ENCODE data around the gene NID2.

Gene NID2

DNA sequence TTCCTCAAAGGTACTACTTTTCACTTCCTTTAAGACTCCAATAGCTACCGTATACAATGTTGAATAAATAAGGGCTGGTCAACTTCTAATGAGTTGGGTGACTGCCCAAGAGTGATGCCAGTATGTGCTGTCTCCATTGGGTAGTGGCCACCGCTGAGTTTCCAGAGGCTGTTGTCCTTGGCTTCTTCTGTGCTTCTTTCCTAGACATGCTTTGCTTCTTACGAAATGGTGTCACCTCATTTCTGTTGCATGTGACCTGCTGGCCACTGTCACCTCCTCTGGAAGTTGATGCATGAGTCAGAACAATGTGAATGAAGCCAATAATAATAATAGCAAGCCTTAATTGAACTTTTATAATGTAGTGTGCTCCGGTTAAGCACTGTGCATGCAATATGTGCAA lies 7.5 kb upstream of the NID2 start:
- Histone ChIP-seq H3K4me1 (ENCODE audit: low read length) (peaks cover 21% of the 10 kb centered on the region), H3K27me3 (ENCODE audit: low read depth, low read length) (peaks cover 72% of the 10 kb centered on the region), H3K4me2 (ENCODE audit: low read length) (no peak overlapping the region), H3K9ac (ENCODE audit: low read length) (no peak overlapping the region), H3K36me3 (replicated peaks; ENCODE audit: low read depth, low read length) (no peaks in the 10 kb centered on the region), H3K4me3 (ENCODE audit: low read length) (no peak overlapping the region), H3K9me3 (ENCODE audit: insufficient read depth, low read length) (no peaks in the 10 kb centered on the region), H3K27ac (ENCODE audit: low read length) (no peak overlapping the region), H2AFZ (ENCODE audit: low read depth, low read length) (no peak overlapping the region), H4K20me1 (ENCODE audit: insufficient read depth, low read length) (no peaks in the 10 kb centered on the region), H3K79me2 (ENCODE audit: low read length) (no peaks in the 10 kb centered on the region)
- no peak for TF ChIP-seq EZH2phosphoT487 (IDR thresholded peaks at IDR 0.05; ENCODE audit: low read depth)

DNA sequence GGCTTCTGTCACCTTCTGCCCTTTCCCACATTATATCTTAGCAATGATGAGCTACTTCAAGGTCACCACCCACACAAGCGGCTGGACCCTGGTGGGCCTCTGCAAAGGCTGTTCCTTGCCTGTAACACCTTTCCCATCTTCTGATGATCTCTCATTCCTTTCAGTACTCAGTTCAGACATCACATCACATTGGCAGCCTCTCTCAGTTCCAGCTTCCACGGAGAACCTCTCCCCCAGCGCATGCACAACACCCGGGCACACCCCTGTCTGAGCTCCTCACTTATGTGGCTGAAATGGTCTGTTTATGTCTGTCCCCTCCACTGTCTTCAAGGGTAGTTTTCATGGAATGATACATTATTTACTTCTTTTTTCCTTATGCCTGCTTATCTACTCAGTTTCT lies 6.5 kb upstream of the NID2 start:
- no peak for TF ChIP-seq EZH2phosphoT487 (IDR thresholded peaks at IDR 0.05; ENCODE audit: low read depth)
- TF ChIP-seq, protein P1, sequence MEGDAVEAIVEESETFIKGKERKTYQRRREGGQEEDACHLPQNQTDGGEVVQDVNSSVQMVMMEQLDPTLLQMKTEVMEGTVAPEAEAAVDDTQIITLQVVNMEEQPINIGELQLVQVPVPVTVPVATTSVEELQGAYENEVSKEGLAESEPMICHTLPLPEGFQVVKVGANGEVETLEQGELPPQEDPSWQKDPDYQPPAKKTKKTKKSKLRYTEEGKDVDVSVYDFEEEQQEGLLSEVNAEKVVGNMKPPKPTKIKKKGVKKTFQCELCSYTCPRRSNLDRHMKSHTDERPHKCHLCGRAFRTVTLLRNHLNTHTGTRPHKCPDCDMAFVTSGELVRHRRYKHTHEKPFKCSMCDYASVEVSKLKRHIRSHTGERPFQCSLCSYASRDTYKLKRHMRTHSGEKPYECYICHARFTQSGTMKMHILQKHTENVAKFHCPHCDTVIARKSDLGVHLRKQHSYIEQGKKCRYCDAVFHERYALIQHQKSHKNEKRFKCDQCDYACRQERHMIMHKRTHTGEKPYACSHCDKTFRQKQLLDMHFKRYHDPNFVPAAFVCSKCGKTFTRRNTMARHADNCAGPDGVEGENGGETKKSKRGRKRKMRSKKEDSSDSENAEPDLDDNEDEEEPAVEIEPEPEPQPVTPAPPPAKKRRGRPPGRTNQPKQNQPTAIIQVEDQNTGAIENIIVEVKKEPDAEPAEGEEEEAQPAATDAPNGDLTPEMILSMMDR (IDR thresholded peaks at IDR 0.05; ENCODE audit: low read depth, low read length): no peak
- no peak overlapping the region for H3K4me2 ChIP-seq (ENCODE audit: low read length)
- H3K79me2 ChIP-seq (ENCODE audit: low read length): no peaks in the 10 kb centered on the region
- H3K27me3 ChIP-seq (ENCODE audit: low read depth, low read length): peaks cover 72% of the 10 kb centered on the region
- H3K4me1 ChIP-seq (ENCODE audit: low read length): peaks cover 21% of the 10 kb centered on the region
- no peaks in the 10 kb centered on the region for H3K36me3 ChIP-seq (replicated peaks; ENCODE audit: low read depth, low read length)
- no peak overlapping the region for H2AFZ ChIP-seq (ENCODE audit: low read depth, low read length)
- H3K9me3 ChIP-seq (ENCODE audit: insufficient read depth, low read length): no peaks in the 10 kb centered on the region
- H3K9ac ChIP-seq (ENCODE audit: low read length): no peak overlapping the region
- no peaks in the 10 kb centered on the region for H4K20me1 ChIP-seq (ENCODE audit: insufficient read depth, low read length)
- H3K4me3 ChIP-seq (ENCODE audit: low read length): no peak overlapping the region
- no peak overlapping the region for H3K27ac ChIP-seq (ENCODE audit: low read length)

GRCh38 chr14:52073251-52073650 lies 4.4 kb upstream of the NID2 start:
- no peaks in the 10 kb centered on the region for H3K36me3 ChIP-seq (replicated peaks; ENCODE audit: low read depth, low read length)
- H3K4me1 ChIP-seq (ENCODE audit: low read length): peaks cover 30% of the 10 kb centered on the region
- no peak overlapping the region for H3K27ac ChIP-seq (ENCODE audit: low read length)
- no peaks in the 10 kb centered on the region for H3K79me2 ChIP-seq (ENCODE audit: low read length)
- peak overlapping the region; percentile 36 for H3K4me2 ChIP-seq (ENCODE audit: low read length)
- no peak overlapping the region for H3K4me3 ChIP-seq (ENCODE audit: low read length)
- no peak overlapping the region for H3K9ac ChIP-seq (ENCODE audit: low read length)
- no peak overlapping the region for H2AFZ ChIP-seq (ENCODE audit: low read depth, low read length)
- no peaks in the 10 kb centered on the region for H4K20me1 ChIP-seq (ENCODE audit: insufficient read depth, low read length)
- H3K27me3 ChIP-seq (ENCODE audit: low read depth, low read length): peaks cover 81% of the 10 kb centered on the region
- H3K9me3 ChIP-seq (ENCODE audit: insufficient read depth, low read length): no peaks in the 10 kb centered on the region
- TF ChIP-seq, protein P1 (IDR thresholded peaks at IDR 0.05; ENCODE audit: low read depth, low read length): no peak
- no peak for TF ChIP-seq EZH2phosphoT487 (IDR thresholded peaks at IDR 0.05; ENCODE audit: low read depth)

GRCh38 chr14:52072266-52072780 lies 3.5 kb upstream of the NID2 start:
- Histone ChIP-seq H3K4me1 (ENCODE audit: low read length) (peaks cover 30% of the 10 kb centered on the region), H3K79me2 (ENCODE audit: low read length) (no peaks in the 10 kb centered on the region), H3K4me3 (ENCODE audit: low read length) (no peak overlapping the region), H3K9me3 (ENCODE audit: insufficient read depth, low read length) (no peaks in the 10 kb centered on the region), H3K36me3 (replicated peaks; ENCODE audit: low read depth, low read length) (no peaks in the 10 kb centered on the region), H4K20me1 (ENCODE audit: insufficient read depth, low read length) (no peaks in the 10 kb centered on the region), H3K27me3 (ENCODE audit: low read depth, low read length) (peaks cover 81% of the 10 kb centered on the region), H3K27ac (ENCODE audit: low read length) (no peak overlapping the region), H3K4me2 (ENCODE audit: low read length) (no peak overlapping the region), H2AFZ (ENCODE audit: low read depth, low read length) (no peak overlapping the region), H3K9ac (ENCODE audit: low read length) (no peak overlapping the region)
- TF ChIP-seq EZH2phosphoT487 (IDR thresholded peaks at IDR 0.05; ENCODE audit: low read depth): no peak
- TF ChIP-seq, protein P1 (IDR thresholded peaks at IDR 0.05; ENCODE audit: low read depth, low read length): no peak
